ENCODE data around the gene LCN10. TPM values are rescaled to one million over a fixed set of nuclear protein-coding genes. Genes with fewer than 3 reads are reported as not detected.
"Not testable (repeated sequence)": the region's sequence is repeated elsewhere in the genome, so short reads cannot be mapped to it uniquely, and the experiment has no call there.

The LCN10 gene
- total and polyA plus RNA-seq, 3 experiments from 2014 or later: 0.22 to 1.2 (median 1.1) TPM

DNA sequence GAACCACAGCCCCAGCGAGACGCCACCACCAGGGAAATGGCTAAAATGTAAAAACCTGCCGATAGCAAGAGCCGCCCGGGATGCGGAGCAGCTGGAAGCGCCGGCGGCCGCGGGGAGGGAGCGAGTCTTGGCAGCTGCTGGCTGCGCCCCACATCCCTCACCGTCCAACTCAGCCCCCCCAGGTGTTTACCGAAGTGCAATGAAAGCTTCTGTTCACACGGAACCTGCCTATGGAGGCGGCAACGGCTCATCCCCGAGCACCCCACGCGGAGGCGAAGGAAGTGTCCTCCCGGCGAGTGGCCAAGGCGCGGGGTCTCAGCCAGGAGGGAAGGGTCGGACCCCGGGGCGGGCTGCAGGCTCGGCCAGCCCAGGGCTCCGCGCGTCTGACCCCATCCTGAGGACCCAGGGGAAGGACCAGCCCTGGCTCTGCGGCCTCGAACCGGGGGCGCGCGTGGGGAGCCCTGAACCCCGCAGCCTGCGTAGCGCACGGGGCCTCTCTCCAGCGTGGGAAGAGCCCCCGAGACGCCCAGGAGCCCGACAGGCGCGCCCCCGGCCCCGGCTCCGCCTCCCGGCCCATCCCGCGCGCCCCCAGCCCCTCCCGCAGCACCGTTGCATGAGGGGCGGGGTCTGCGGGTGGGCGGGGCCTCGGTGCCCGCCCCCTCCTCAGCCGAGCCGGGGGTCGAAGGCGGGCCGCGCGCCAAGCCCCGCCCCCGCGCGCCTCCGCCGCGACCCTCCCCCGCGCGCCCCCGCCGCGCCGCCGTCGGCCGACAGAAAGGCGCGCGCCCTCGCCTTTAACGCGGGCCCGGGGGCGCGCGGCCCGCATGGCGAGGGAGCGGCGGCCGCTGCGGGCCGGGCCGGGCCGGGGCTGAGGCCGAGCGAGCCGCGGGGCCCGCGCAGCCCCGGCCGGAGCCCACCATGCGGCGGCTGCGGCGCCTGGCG lies 30.7 kb downstream of the LCN10 start, which contains the start of gene DIPK1B:
TSS of gene DIPK1B (plus strand) at position 822 of the 939 bp plus-strand sequence. CDS start at position 916, 94 bp downstream.
- Histone ChIP-seq H3K9me3 (ENCODE audit: low read length) (no peaks in the 10 kb centered on the region), H3K27me3 (ENCODE audit: insufficient read depth, low read length, poor library complexity, severe bottlenecking) (no peaks in the 10 kb centered on the region), H3K36me3 (ENCODE audit: insufficient read depth, low read length) (no peaks in the 10 kb centered on the region), H3K27ac (ENCODE audit: low read depth, low read length) (peak within 1 kb of the TSS; percentile 9), H3K4me1 (ENCODE audit: insufficient read depth, low read length) (no peaks in the 10 kb centered on the region), H3K4me3 (ENCODE audit: low read length) (no peak within 1 kb of the TSS)
- Mint-ChIP-seq H3K9me3 (peaks cover 0 to 2% (median 0%) of the 10 kb centered on the region in 5 donors), H3K4me1 (peaks cover 0 to 5% (median 4%) of the 10 kb centered on the region in 3 donors), H3K27me3 (peaks cover 17 to 51% of the 10 kb centered on the region in 2 donors), H3K27ac (no peak within 1 kb of the TSS), H3K36me3 (no peaks in the 10 kb centered on the region), H3K4me3 (peak within 1 kb of the TSS in 6 of 7 donors; percentile 44 to 70 (median 66))
- ChIA-PET POLR2A (interaction anchor here (0.8 kb wide), 2 partner anchors 10 to 11 kb away, joined by 3 to 5 read pairs; no protein-coding TSS in a partner anchor), CTCF (no interaction called here)
- DNase-seq: no peak

DNA sequence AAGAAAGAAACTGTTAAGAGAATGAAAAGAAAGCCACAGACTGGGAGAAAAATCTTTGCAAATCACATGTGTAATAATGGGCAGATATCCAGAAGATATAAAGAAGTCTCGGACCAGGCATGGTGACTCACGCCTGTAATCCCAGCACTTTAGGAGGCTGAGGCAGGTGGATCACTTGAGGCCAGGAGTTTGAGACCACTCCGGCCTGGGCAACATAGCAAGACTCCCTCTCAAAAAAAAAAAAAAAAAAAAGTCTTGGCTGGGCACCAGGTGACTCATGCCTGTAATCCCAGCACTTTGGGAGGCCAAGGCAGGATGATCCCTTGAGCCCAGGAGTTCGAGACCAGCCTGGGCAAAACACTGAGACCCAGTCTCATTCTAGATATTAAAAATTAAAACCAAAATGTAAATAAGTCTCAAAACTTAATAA lies 31.5 kb downstream of the LCN10 start:
- DNase-seq; H3K9me3 ChIP-seq (ENCODE audit: low read length); H3K4me1 Mint-ChIP-seq; H3K27ac ChIP-seq (ENCODE audit: low read depth, low read length); CTCF ChIA-PET; H3K27ac Mint-ChIP-seq; H3K4me1 ChIP-seq (ENCODE audit: insufficient read depth, low read length); H3K36me3 ChIP-seq (ENCODE audit: insufficient read depth, low read length); H3K4me3 ChIP-seq (ENCODE audit: low read length); H3K36me3 Mint-ChIP-seq; H3K27me3 ChIP-seq (ENCODE audit: insufficient read depth, low read length, poor library complexity, severe bottlenecking); H3K9me3 Mint-ChIP-seq: not testable (repeated sequence)
- H3K27me3 Mint-ChIP-seq: peaks cover 17 to 48% of the 10 kb centered on the region in 2 donors
- POLR2A ChIA-PET: interaction anchor here (0.8 kb wide), 2 partner anchors 10 to 11 kb away, joined by 3 to 5 read pairs; no protein-coding TSS in a partner anchor
- H3K4me3 Mint-ChIP-seq: peak overlapping the region in 6 of 7 donors; percentile 44 to 70 (median 66)

DNA sequence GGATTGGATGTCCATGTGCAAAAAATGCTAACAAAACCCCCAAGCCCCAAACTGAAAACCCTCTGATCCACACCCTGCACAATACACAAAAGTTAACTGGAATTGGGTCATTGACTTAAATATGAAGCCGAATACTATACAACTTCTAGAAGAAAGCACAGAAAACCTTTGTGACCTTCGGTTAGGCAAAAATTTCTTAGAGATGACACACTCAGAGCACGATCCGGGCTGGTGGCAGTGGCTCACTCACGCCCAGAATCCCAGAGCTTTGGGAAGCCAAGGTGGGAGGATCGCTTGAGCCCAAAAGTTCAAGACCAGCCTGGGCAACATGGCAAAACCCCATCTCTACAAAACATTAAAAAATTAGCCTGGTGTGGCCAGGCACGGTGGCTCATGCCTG lies 32.2 kb downstream of the LCN10 start:
- Histone ChIP-seq H3K9me3 (ENCODE audit: low read length) (no peaks in the 10 kb centered on the region), H3K36me3 (ENCODE audit: insufficient read depth, low read length) (no peaks in the 10 kb centered on the region), H3K4me3 (ENCODE audit: low read length) (no peak overlapping the region), H3K27me3 (ENCODE audit: insufficient read depth, low read length, poor library complexity, severe bottlenecking) (no peaks in the 10 kb centered on the region), H3K4me1 (ENCODE audit: insufficient read depth, low read length) (no peaks in the 10 kb centered on the region), H3K27ac (ENCODE audit: low read depth, low read length) (no peak overlapping the region)
- peaks cover 0 to 5% (median 4%) of the 10 kb centered on the region in 3 donors for H3K4me1 Mint-ChIP-seq
- no peak overlapping the region for H3K27ac Mint-ChIP-seq
- peaks cover 16 to 42% of the 10 kb centered on the region in 2 donors for H3K27me3 Mint-ChIP-seq
- peaks cover 0 to 2% (median 0%) of the 10 kb centered on the region in 5 donors for H3K9me3 Mint-ChIP-seq
- no peak for DNase-seq
- H3K4me3 Mint-ChIP-seq: peak overlapping the region in 1 of 7 donors; percentile 23
- H3K36me3 Mint-ChIP-seq: no peaks in the 10 kb centered on the region
- ChIA-PET POLR2A (no interaction called here), CTCF (no interaction called here)

DNA sequence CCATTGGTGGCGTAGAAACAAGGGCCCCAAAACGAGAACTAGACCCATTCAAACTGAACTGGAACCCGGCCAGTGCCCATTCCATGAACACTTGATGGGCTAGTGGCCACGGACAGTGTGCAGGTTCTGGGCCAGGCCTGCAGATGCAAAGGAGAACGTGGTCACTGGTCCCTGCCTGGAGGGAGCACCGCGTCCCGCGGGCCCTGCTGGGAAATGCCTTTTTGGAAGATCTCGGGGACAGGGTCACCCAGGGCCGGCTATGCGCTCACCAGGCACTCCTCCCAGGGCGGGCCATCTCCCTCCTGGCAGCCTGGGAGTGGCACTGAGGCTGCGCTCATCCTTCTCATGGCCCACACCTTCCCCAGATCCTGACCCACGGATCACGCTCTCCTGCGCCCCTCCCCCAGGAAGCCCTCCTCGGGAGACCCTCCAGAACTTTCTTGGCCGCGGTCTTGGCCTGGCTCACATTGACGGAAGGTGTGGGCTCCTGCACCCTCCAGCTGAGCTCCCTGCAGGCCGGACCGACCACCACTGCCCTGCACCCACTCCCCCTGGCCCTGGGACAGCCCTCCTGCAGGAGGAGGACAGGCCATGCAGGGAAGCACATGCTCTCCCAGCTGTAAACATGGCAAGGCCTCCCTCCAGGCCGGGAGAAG lies 33.2 kb downstream of the LCN10 start:
- Mint-ChIP-seq H3K36me3 (no peaks in the 10 kb centered on the region), H3K27ac (no peak overlapping the region), H3K4me3 (no peak overlapping the region), H3K27me3 (peaks cover 16 to 45% of the 10 kb centered on the region in 2 donors), H3K9me3 (peaks cover 0 to 2% (median 0%) of the 10 kb centered on the region in 5 donors), H3K4me1 (peaks cover 0 to 5% (median 4%) of the 10 kb centered on the region in 3 donors)
- no peaks in the 10 kb centered on the region for H3K36me3 ChIP-seq (ENCODE audit: insufficient read depth, low read length)
- H3K4me3 ChIP-seq (ENCODE audit: low read length): no peak overlapping the region
- H3K4me1 ChIP-seq (ENCODE audit: insufficient read depth, low read length): no peaks in the 10 kb centered on the region
- CTCF ChIA-PET: no interaction called here
- H3K27me3 ChIP-seq (ENCODE audit: insufficient read depth, low read length, poor library complexity, severe bottlenecking): no peaks in the 10 kb centered on the region
- POLR2A ChIA-PET: no interaction called here
- no peak for DNase-seq
- no peak overlapping the region for H3K27ac ChIP-seq (ENCODE audit: low read depth, low read length)
- H3K9me3 ChIP-seq (ENCODE audit: low read length): no peaks in the 10 kb centered on the region

DNA sequence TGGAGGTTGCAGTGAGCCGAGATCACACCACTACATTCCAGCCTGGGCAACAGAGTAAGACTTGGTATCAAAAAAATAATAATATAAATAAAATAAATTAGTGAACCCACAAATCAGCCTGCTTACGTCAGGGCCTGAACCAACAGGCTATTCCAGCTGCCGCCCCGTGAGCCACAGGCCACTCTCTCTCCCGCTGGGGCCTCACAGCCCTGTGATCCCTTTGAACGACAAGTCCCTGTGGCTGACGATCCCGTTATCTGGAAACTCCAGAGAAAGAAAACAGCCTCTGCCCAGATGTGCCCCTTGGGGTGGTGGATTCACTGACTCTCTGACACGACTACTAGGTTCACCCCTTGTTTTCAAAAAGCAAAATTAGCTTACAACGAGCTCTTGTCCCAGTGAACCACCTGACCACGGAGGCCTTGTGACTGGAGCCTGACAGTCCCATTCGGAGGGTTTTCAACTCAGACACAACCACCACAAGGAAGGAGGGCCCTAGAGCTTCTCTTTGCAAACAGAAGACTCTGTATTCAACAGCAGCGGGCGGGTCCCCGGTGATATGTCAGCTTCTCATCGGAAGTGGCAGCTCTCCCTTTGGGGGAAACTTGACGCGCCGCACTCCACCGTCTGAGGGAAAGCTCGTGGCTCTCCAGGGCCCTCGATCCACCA lies 34.8 kb downstream of the LCN10 start:
- CTCF ChIA-PET: interaction anchor here (1.1 kb wide), 1 partner anchor 10 kb away, joined by 3 read pairs; no protein-coding TSS in a partner anchor

DNA sequence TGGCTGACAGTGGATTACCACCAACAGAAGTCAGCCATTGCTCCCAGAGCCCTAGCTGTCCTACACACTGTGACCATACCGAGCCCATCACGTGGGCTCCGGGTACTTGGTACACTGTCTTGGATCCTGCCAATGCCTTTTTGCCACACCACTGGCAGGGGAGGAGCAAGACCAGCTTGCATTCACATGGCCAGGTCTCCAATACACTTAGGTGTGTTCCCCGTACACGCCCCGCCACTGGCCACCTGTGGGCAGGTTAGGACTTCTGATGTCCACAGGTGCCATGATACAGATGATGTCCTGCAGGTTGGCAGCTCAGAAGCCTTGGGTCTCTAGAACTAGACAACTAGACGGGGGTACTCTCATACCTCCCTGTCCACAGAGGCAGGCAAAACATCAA lies 35.7 kb downstream of the LCN10 start:
- Histone ChIP-seq H3K4me1 (ENCODE audit: insufficient read depth, low read length) (no peaks in the 10 kb centered on the region), H3K27me3 (ENCODE audit: insufficient read depth, low read length, poor library complexity, severe bottlenecking) (no peaks in the 10 kb centered on the region), H3K9me3 (ENCODE audit: low read length) (no peaks in the 10 kb centered on the region), H3K4me3 (ENCODE audit: low read length) (no peak overlapping the region), H3K27ac (ENCODE audit: low read depth, low read length) (no peak overlapping the region), H3K36me3 (ENCODE audit: insufficient read depth, low read length) (no peaks in the 10 kb centered on the region)
- Mint-ChIP-seq H3K27ac (no peak overlapping the region), H3K36me3 (no peaks in the 10 kb centered on the region), H3K27me3 (peaks cover 7 to 33% of the 10 kb centered on the region in 2 donors), H3K9me3 (peaks cover 0 to 2% (median 0%) of the 10 kb centered on the region in 5 donors), H3K4me1 (peaks cover 0 to 5% (median 4%) of the 10 kb centered on the region in 3 donors), H3K4me3 (no peak overlapping the region)
- ChIA-PET POLR2A (no interaction called here), CTCF (no interaction called here)
- no peak for DNase-seq

More for the DNA sequence above, 34.8 kb downstream of the LCN10 start:
- Histone ChIP-seq H3K4me1 (ENCODE audit: insufficient read depth, low read length) (no peaks in the 10 kb centered on the region), H3K27ac (ENCODE audit: low read depth, low read length) (no peak overlapping the region), H3K9me3 (ENCODE audit: low read length) (no peaks in the 10 kb centered on the region), H3K36me3 (ENCODE audit: insufficient read depth, low read length) (no peaks in the 10 kb centered on the region), H3K4me3 (ENCODE audit: low read length) (no peak overlapping the region), H3K27me3 (ENCODE audit: insufficient read depth, low read length, poor library complexity, severe bottlenecking) (no peaks in the 10 kb centered on the region)
- peak overlapping the region in 1 of 7 donors; percentile 19 for H3K4me3 Mint-ChIP-seq
- H3K36me3 Mint-ChIP-seq: no peaks in the 10 kb centered on the region
- no peak overlapping the region for H3K27ac Mint-ChIP-seq
- peaks cover 0 to 5% (median 4%) of the 10 kb centered on the region in 3 donors for H3K4me1 Mint-ChIP-seq
- no peak for DNase-seq
- POLR2A ChIA-PET: no interaction called here
- peaks cover 0 to 2% (median 0%) of the 10 kb centered on the region in 5 donors for H3K9me3 Mint-ChIP-seq
- H3K27me3 Mint-ChIP-seq: peaks cover 7 to 33% of the 10 kb centered on the region in 2 donors

DNA sequence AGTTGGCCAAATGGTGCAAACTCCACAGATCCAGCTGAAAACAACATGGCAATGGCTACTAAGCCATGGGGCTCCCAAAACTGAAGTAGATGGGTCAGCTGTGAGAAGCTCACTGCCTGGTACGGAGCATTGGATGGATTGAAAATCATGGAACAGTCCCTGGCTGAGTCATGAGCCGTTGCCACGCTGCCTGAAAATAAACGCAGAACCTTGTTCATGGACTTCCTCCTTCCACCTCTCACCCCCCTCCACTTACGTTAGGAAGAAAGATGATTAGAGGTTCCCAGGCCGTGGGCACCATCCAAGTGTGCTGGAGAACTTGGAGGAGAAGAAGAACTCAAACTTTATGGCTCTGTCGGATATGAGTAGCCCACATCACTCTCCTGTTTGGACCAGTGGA lies 37.2 kb downstream of the LCN10 start:
- H3K27me3 ChIP-seq (ENCODE audit: insufficient read depth, low read length, poor library complexity, severe bottlenecking): no peaks in the 10 kb centered on the region
- no peak overlapping the region for H3K4me3 Mint-ChIP-seq
- CTCF ChIA-PET: interaction anchor here (0.8 kb wide), 1 partner anchor 34 kb away, joined by 3 read pairs; no protein-coding TSS in a partner anchor
- peaks cover 8 to 12% (median 10%) of the 10 kb centered on the region in 3 donors for H3K4me1 Mint-ChIP-seq
- POLR2A ChIA-PET: no interaction called here
- no peaks in the 10 kb centered on the region for H3K36me3 Mint-ChIP-seq
- H3K27ac ChIP-seq (ENCODE audit: low read depth, low read length): no peak overlapping the region
- H3K36me3 ChIP-seq (ENCODE audit: insufficient read depth, low read length): no peaks in the 10 kb centered on the region
- peaks cover 6 to 26% of the 10 kb centered on the region in 2 donors for H3K27me3 Mint-ChIP-seq
- H3K4me3 ChIP-seq (ENCODE audit: low read length): no peak overlapping the region
- peaks cover 8% of the 10 kb centered on the region for H3K4me1 ChIP-seq (ENCODE audit: insufficient read depth, low read length)
- no peaks in the 10 kb centered on the region for H3K9me3 ChIP-seq (ENCODE audit: low read length)
- H3K9me3 Mint-ChIP-seq: peaks cover 0 to 2% (median 0%) of the 10 kb centered on the region in 5 donors
- no peak for DNase-seq
- H3K27ac Mint-ChIP-seq: peak overlapping the region in 1 of 8 donors; percentile 67
